COLO668 (cell line): ENCODE results near the gene FRMD4A.
"Not testable (repeated sequence)": the region's sequence is repeated elsewhere in the genome, so short reads cannot be mapped to it uniquely, and the experiment has no call there.

ENCODE experiments used
- DNase-seq: peaks from one replicate; lab custom pipeline; 2025; ENCODE audit not compliant: unreplicated experiment; lab: John Stamatoyannopoulos, UW

FRMD4A gene

DNA sequence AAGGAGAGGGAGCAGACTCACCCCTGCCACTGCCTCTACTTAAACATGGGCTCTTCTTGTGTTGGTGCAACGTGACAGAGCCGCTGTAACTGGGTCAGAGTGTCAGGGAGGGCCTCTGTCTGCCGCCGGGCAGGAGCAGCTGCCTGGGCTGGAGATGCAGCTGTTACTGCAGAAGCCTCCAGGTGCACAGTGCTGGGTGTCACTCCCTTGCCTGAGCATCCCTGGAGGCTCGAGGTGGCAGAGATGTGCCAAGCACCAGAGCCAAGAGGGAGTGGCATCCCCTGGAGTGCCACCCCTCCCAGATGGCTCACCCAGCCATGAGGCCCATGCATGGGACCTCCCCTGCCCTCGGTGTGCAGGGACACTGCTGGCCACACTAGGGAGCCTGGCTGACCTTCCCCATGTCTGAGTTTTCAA is 598.3 kb downstream of the FRMD4A start:
- no peak for DNase-seq

- no peak for DNase-seq
Observed at GRCh38 chr10:13731799-13732198, 598.9 kb downstream of the FRMD4A start.

DNA sequence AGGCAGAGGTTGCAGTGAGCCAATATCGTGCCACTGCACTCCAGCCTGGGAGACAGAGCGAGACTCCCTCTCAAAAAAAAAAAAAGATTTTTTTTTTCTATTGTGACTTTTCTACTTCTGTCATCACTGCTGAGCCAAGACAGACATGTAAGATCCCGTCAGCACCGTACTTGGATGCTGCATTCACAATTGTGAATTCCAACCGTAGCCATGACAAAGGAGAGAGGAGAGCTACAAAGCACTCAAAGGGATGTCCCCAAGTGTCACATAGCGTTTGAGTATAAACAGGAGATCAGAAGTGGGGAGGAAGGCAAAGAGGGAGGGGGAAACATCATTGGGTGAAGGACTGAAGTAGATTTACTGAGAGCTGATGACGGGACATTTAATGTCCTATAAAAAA is 599.8 kb downstream of the FRMD4A start:
- DNase-seq = no peak

- no peak for DNase-seq
Observed at GRCh38 chr10:13730306-13730652, 600.4 kb downstream of the FRMD4A start.

GRCh38 chr10:13729586-13730305 is 601.0 kb downstream of the FRMD4A start:
- DNase-seq = no peak

DNA sequence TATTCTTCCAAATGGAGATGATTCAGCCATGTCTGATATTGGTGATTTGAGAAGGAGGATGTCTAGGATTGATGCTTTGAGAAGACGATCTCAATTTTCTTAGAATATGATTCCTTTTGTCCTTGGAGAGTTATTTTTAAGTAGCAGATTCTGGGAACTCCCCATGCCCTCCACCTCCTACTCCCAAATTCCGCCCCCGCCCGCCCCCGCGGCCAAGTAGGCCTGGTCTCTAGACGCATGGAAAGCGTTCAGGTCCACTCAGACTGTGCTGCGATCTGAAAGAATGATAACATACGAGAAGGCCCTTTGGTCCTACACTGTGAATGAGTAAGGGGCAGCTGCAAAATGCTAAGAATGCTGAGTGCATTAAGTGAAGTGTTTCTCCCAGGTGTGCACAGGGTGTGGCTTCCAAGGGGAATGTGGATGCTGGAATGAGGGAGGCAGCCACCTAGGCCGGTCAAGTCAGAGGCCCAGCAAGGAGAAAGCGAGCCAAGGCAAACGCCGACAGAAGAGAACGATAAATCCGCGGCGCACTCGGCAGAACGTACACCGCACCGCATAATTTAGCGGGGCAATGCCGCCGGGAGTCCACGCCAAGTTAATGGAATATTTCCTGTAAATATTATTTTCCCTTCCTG is 601.7 kb downstream of the FRMD4A start:
- DNase-seq = no peak

DNA sequence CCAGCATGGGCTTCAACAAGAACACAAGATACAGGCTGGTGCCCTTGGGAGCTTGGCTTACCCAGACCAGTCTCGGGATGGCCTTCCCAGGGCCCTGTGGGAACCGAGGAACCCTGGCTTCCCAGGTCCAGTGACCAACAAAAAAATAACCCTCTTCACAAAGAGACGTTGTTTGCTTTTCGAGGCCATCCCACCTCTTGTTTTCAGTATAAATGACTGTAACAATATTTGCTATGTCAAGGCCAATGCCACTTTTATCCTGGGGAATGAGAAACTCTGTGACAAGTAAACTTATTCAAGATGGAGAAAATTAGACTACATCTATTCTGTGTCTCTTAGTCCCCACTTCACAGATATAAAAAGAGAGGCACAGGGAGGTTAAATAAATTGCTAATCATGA is 605.1 kb downstream of the FRMD4A start:
- no peak for DNase-seq

DNA sequence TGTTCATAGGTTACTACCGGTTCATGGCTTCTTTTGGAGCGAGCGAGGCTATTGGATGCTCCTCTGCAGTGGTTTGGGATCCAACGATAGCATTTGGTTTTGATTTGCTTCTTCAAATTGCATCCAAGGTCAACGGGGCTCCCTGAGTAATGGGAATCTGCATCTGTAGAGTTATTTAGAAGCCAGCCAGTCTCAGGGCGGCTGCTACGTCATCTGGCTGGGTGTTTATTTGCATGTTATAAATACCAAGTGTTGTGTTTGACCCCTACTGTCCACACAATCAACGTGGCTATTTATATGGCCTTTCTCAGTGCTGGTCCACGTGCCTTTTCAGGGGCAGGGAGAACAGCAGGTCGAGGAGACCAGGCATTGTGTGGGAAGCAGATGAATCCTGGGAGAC is 606.2 kb downstream of the FRMD4A start:
- DNase-seq = no peak

DNA sequence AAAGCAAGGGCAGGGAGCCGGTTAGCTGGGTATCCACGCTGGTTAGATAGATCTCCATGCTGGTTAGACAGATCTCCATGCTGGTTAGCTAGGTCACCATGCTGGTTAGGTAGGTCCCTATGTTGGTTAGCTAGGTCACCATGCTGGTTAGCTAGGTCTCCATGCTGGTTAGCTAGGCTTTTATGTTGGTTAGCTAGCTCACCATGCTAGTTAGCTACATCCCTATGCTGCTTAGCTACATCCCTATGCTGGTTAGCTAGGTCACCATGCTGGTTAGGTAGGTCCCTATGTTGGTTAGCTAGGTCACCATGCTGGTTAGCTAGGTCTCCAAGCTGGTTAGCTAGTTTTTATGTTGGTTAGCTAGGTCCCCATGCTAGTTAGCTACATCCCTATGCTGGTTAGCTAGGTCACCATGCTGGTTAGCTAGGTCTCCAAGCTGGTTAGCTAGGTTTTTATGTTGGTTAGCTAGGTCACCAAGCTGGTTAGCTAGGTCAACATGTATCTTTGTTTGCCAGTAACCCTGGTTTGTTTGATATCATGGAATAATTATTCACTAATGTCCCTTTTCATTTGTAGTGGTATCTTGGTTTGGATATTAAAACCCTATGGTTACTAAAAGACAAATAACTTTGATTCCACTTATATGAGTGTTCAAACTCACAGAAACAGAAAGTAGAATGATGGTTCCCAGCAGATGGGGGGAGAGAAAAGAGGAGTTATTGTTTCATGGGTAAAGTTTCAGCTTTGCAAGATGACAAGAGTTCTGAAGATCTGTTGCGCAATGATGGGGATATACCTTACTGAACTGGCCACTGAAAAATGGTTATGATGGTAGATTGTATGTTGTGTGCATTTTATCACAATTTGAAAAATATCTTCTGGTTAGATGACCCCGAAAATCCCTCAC is 607.7 kb downstream of the FRMD4A start:
- DNase-seq = no peak

- no peak for DNase-seq
Observed at GRCh38 chr10:13721486-13721885, 609.2 kb downstream of the FRMD4A start.

- no peak for DNase-seq
Observed at GRCh38 chr10:13720699-13721098, 610.0 kb downstream of the FRMD4A start.

DNA sequence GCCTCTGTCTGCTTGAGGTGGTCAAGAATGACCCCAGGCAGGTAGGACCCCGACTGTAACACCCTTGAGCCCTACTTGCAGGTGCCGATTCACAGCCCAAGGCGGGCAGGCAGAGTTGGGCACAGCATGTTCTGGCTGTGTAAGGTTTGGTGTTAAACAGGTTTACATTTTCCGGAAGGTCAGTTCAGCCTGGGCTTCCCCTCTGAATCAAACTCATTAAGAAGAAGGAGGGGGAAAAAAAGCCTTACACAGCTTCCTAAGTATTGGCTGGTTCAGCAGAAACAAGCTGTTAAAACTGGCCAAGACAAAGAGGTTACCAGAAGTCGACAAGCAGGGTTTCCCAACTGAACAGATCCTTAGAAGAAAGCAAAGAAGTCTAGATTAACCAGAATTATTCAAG is 611.3 kb downstream of the FRMD4A start:
- DNase-seq = no peak

GRCh38 chr10:13718820-13719219 is 611.9 kb downstream of the FRMD4A start:
- no peak for DNase-seq

DNA sequence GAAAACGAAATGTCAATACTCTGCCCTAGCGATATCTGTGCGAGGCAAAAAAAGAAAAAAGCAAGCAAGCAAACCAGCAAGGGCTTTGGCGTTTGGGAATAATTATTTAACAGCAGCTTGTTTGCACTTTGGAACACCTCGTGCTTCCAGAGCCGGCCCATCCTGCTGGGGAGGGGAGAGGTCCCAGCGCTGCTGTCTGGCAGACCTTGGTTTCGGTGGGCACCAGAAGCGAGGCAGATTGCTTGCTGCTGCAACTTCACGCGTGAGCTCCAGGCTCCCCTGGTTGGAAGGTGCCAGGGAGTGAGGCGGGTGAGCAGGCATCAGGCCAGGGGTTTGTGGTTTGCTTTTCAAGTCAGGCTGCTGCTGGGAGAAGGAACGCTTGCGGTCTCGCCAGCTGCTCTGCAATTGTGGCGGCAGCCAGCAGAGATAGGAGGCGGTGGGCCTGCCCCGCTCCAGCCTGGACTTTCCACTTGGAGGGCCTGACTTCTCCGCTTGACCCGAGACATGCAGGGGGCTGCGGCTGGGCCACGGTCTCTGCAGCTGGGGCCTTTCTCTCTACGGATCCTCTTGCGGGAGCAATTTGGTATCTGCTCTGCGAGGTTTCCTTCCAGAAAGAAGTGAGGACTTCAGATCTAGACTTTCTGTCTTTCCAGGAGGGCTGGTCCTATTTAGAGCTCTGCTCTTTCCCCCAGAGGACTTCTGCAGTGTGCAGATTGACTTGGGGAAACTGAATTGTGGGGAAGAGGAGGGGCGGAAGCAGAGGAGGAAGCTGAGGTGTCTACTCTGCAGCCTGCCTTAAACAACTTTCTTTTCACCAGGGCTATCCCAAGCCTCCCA is 612.6 kb downstream of the FRMD4A start:
- peak; percentile 3 for DNase-seq

GRCh38 chr10:13717571-13717935 is 613.2 kb downstream of the FRMD4A start:
- DNase-seq = no peak

GRCh38 chr10:13716081-13717071 is 614.3 kb downstream of the FRMD4A start:
- DNase-seq = no peak

DNA sequence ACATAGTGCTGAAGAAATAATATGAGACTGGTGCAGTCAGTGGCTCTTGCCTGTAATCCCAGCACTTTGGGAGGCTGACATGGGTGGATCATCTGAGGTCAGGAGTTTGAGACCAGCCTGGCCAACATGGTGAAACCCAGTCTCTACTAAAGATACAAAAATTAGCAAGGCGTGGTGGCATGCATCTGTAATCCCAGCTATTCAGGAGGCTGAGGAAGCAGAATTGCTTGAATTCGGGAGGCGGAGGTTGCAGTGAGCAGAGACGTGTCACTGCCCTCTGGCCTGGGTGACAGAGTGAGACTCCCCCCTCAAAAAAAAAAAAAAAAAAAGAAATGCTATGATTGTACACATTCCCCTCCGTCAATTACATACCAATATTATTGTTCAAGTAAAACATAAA is 615.1 kb downstream of the FRMD4A start:
- not testable (repeated sequence) for DNase-seq

- DNase-seq = no peak
Observed at GRCh38 chr10:13715100-13715499, 615.6 kb downstream of the FRMD4A start.

GRCh38 chr10:13712837-13713581 is 617.7 kb downstream of the FRMD4A start:
- no peak for DNase-seq
